ENCODE results near the gene THSD4.
"Not testable (repeated sequence)": the region's sequence is repeated elsewhere in the genome, so short reads cannot be mapped to it uniquely, and the experiment has no call there.

Gene THSD4

DNA sequence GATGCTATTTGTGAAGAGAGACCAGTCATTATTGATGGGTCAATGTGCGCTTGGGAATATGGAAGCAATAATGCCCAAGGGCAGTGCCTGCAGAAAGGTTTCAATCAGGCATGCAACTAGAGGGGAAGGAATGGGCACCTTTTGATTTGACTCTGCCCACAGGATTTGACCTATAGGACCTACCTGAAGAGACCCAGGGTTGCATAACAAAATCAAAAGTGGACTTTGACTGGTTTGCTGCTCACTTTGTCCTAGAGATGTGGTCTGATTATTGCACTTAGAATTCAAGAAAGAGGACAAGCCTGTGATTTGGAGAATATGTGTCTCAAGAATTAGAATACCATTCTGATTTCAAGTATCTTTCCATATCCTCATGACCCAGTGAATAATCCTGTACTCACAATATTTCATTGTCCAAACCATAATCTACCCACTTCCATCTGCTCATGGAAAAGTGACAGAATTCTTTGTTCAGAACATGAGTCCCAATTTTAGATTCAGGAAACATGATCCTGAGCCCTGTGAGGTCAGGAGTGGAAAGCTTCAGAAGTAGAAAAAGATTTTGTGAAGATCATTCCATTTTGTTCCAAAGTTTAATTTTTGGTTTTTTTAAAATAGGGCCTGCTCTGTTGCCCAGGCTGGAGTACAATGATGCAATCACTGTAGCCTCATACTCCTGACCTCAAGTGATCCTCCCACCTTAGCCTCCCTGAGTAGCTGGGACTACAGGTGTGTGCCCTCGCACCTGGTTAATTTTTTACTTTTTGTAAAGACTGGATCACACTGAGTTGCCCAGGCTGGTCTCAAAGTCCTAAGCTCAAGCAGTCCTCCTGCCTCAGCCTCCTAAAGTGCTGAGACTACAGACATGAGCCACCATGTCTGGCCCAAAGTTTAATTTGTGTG is 543.8 kb downstream of the THSD4 start:
- no peak for DNase-seq (ENCODE audit: low spot score)

DNA sequence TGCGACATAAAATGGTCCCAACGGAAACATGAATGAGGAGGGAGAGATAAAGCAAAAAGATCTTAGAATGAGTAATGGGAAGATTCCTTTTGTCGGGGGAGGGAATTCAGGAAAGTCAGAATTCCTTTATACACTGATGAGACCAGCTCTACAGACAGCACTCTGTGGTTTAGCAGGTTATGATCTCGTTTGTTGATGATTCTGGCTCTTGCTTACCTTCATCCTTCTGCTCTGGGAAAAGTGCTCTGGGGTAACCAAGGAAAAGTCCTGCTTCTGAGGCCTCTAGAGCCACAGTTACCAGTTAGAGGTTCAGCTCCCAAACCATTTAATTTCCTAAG is 544.4 kb downstream of the THSD4 start:
- DNase-seq (ENCODE audit: low spot score) = no peak

DNA sequence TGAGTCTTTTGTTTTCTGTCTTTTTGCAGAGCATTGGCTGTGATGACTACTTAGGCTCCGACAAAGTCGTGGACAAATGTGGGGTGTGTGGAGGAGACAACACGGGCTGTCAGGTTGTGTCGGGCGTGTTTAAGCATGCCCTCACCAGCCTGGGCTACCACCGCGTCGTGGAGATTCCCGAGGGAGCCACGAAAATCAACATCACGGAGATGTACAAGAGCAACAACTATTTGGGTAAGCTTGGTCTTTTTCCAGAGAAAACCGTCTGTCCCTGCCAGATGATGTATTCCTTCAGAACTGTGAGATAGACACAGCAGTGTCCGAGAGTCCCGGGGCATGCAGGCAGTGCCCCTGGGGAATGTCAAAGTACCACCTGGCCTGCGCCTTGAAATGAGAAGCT is 545.2 kb downstream of the THSD4 start:
- no peak for DNase-seq (ENCODE audit: low spot score)

DNA sequence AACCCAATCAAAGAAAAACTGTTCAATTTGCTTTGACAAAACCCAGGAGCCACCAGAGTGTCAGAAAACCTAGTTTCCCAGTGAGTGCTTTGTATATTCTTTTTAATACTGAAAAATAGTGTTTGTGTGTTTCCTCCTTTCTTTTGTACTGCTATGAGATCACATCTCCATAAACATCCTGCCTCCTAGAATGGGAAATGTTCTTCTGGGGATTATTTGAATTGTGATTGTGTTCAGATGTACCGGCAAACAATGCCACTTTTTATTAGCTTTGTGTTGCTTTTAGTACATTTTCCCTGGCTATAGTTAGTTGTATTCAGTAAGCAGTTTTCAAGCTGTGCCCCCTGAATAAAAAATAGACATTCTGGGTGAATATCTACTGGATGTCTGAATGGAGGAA is 547.0 kb downstream of the THSD4 start:
- no peak for DNase-seq (ENCODE audit: low spot score)

DNA sequence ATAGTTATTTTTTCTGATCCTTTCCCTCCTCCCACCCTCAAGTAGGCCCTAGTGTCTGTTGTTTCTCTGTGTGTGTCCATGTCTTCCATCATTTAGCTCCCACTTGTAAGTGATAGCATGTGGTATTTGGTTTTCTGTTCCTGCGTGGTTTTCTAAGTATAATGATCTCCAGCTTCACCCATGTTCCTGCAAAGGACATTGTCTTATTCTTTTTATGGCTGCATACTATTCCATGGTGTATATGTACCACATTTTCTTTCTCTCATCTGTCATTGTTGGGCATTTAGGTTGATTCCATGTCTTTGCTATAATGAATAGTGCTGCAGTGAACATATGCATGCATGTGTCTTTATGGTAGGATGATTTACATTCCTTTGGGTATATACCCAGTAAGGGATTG is 549.4 kb downstream of the THSD4 start:
- DNase-seq (ENCODE audit: low spot score) = no peak

DNA sequence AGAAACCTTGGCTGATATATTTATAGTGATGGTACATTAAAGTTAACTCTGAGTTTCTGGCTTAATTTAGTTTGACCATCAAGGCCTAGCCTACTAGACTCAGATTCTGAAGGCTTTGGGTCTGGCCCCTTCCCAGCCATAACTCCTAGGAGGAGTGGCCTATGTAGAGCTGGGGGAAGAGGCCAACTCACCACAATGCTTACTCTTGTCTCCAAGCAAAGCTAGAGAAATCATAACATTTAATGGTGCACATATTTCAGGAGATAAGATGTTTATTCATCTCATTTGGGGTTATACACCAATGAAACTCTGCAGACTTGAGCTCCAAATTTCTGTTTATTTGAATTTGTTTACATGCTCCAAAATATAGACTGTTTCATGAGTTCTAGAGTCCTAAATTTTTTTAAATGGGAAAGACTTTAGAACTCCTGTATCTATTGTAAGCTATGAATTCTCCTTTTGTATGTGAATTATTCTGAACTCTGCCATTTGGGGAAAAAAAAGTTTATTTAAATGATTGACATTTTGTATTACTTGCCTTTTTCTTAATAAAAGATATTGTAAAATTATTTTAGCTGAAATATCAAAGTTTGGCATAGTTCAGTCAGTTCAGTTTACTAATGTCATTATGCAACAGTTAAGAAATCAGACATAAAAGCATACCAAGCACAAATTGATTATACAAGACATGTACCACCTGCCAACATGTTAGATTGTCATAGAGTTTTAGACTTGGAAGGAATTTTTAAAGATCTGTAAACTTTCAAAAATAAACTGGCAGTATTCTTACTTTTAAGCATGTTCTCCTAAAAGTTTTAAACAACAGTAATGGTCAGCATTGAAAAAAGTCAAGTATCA is 551.7 kb downstream of the THSD4 start:
- no peak for DNase-seq (ENCODE audit: low spot score)

DNA sequence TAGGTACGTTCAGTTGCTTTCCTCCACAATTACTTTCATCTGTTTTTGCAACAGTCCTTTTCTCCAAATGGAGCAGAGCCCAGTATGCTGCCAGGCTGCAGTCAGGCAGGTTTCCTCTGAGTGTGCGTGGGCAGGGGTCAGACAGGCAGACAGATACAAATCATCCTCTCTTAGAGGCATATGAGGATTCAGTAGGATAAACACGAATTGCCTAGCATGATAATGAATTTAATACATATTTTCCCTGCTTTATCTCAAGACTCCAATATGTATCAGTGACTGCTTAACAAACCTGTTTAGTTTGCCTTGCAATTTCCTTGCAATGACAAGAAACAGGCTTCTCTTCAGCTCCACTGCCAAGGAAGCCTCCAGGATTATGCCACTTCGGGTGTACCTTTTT is 554.4 kb downstream of the THSD4 start:
- DNase-seq (ENCODE audit: low spot score) = no peak

DNA sequence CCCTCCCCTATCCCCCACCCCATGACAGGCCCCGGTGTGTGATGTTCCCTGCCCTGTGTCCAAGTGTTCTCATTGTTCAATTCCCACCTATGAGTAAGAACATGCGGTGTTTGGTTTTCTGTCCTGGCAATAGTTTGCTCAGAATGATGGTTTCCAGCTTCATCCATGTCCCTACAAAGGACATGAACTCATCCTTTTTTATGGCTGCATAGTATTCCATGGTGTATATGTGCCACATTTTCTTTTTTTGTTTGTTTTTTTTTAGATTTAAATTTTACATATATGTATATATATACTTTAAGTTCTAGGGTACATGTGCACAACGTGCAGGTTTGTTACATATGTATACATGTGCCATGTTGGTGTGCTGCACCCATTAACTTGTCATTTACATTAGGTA is 555.0 kb downstream of the THSD4 start:
- not testable (repeated sequence) for DNase-seq (ENCODE audit: low spot score)

DNA sequence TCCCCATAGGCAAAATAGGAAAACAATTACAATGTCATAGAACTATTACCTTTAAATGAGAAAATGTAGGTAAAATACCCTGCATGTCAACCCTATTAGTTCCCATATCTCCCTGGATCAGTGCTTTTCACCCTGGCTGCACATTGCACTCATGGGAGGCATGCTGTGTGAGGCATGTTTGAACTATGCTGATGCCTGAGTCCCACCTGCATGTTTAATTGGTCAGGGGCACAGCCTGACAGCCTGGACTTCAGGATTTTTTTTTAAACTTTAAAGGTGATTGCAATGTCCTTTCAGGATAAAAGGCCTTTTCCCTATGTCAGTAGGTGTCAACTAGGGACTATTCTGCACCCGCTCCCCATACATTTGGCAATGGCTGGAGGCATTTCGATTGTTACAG is 559.1 kb downstream of the THSD4 start:
- no peak for DNase-seq (ENCODE audit: low spot score)

DNA sequence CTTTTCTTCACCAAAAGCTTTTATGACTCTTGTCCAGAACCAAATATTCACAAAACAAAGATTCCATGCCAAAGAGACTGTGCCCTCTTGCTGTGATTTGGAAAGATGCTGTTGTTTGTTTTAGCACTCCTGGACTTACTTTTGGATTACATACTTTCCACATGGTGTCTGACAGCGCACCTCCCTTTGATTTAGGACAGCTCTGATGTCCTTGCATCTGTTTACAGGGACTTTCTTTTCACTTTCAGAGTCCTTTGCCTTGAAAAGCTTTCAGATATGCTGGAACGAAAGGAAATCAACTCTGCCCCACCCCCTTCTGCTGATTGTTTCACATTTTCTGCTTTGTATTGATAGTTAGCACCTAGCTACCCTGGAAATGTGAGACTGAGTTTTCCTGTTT is 562.1 kb downstream of the THSD4 start:
- no peak for DNase-seq (ENCODE audit: low spot score)

DNA sequence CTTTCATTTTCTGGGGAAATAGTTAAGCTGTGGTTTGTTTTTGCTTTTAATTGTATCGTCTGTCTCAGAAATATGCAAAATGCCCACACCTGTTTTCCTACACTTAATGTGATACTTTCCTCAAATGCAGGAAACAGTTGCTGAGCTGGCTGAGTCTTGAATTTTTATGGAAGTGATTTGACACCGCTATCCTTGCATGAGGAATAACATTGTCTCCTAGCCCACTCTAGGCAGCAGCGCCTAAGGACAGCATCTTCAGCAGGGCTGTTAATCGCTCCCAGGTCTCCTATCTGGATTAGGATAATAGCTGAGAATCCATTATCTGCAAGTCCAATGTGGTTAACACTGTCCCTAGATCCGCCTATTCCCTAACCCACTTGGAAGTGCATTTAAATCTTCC is 562.5 kb downstream of the THSD4 start:
- no peak for DNase-seq (ENCODE audit: low spot score)

DNA sequence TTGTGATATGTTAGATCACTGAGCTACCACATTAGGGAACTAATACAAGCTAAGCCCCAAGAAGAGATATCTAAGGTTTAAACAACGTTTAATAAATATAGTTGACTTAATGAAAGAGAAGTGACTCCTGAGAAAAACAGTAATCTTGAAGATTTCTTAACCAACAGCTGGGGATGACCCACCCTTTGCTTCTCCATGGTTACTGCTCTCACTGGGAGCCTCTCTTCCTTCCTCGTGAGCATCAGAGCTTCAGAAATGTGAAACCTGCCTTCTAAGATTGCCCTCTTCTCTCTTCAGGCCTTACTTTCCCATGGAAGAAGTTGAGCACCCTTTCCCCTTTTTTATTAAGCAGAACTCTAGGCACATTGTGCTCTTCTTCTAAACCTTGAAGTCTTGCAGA is 562.9 kb downstream of the THSD4 start:
- no peak for DNase-seq (ENCODE audit: low spot score)

DNA sequence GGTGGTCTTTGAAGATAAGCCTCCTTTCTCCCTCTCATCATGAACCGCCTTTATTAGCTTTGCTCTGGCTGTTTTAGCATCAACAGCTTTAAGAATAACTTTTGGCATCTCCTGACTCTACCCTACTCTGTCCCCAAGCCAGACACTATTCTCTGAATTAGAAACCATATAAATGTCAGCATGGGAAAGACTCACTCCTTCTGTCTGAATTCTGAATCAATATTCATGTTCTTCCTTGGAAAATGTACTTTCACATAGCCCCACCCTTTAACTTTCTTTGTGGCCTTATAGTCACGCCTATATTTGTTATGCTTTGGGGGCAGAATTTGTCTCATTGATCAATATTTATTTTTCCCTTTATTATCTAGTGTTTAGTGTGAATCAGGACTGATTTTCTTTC is 563.3 kb downstream of the THSD4 start:
- no peak for DNase-seq (ENCODE audit: low spot score)

DNA sequence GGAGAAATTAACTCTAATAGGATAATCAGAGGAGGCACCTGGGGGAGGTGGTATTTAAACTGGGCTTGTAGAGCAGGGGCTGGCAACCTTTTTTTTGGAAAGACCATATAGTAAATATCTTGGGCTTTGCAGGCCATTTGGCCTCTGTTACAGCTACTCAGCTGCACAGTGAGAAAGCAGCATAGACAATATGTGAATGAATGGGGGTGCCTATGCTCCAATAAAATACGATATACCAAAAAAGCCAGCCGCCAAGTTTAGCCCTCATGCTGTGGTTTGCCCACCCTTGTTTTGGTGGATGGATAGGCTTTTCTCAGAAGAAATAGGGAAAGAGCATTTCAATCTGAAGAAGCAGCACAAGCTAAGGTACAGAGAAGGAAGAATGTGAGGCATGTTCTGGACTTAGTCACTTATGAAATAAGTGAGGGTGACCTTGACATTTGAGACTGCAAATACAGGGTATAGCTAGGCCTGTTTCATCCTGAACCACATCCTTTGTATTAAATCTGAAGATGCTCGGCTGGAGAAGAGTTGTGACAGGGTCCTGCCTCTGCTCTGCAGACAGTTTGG is 564.0 kb downstream of the THSD4 start:
- no peak for DNase-seq (ENCODE audit: low spot score)

DNA sequence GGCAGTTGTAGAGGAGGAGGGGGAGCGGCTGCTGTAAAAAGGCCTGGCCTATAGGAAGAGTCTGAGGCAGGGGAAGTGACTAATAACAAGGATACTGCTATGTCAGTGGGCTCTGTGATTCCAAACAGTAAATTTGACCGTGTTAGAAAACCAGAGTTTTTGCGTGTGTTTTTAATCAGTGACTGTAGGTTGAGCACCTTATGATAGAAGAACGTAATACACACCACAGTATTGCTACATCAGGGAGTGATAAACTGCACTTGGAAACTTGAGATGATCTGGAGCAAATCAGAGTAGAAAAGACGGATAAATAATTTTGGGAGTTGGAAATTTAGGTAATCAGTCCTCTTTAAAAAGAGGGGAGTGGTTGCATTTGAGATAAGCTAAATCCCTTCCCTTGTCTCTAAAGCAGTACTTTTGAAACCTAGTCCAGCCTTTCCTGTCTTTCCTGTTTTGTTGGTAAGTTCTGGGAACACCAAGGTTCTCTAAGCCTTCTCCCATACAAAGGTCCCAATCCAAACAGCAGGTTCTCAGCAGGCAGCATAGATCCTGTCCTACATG is 564.6 kb downstream of the THSD4 start:
- DNase-seq (ENCODE audit: low spot score) = no peak

DNA sequence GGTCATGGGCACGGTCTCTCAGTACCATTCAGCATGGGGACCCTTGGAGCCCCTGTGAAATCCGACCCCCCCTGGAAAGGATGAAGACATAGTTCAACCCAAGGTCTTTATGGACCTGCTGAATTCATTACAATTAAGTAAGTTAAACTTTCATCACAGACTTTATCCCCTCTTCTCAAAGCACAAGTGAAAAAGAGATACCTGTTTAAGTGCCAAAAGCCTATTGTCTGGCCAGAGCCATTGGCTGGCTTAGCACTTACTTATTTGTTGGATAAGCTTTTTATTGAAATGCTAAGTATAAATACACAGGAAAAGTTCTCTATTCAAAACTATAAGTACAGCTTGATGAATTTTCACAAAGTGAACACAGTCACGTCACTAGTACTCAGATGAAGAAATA is 566.7 kb downstream of the THSD4 start:
- DNase-seq (ENCODE audit: low spot score) = no peak

DNA sequence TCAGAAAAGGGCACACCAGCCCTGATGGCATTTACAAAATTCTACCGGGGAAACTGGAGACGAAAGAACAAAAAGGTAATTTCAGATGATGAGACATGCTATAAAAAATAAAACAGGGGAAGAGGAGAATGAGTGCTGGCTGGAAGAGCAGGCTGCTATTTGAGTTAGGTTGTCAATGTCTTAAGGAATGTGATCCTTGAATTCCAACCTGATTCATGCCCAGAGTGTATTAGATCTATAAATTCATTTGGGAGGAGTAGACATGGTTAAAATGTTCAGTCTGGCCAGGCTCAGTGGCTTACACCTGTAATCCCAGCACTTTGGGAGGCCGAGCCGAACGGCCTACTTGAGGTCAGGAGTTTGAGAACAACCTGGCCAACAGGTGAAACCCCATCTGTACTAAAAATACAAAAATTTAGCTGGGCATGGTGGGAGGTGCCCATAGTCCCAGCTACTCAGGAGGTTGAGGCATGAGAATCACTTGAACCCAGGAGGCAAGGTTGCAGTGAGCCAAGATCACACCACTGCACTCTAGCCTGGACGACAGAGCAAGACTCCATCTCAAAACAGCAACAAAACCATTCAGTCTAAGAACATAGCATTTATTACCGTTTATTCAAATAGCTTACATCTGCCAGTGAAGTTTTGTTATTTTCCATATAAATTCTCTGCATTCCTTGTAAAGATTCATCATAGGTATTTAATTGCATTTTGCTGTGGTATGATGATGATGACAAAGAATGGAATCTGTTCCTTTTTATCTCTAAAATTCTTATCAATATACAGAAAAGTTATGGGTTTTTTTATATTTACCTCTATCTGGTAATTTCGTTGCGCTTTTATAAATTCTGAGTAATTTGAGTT is 568.4 kb downstream of the THSD4 start:
- DNase-seq (ENCODE audit: low spot score) = no peak

DNA sequence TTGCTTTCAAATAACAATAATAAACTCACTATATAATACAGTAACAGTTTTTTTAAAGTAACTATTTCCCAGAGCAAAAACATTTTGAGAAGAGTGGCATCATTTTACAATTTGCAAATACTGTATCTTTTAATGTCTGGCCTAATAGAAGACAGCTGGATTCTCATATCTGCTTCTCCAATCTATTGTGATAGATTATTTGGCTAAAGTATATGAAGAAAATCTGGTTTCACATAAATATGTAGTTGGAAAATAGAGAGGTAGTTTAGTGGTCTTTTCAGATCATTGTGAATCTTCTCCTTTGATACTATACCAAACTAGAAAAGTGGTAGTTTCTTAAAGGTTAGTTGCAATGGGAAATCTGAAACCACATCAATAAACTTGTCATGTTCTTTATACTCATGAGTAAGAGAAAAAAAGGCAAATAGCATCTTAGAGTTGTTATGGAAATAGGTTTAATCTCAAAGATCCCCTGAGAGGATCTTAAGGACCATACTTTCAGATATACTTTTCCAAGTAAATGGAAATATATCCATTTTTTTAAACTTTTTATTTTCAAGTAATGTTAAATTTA is 570.2 kb downstream of the THSD4 start:
- DNase-seq (ENCODE audit: low spot score) = no peak

DNA sequence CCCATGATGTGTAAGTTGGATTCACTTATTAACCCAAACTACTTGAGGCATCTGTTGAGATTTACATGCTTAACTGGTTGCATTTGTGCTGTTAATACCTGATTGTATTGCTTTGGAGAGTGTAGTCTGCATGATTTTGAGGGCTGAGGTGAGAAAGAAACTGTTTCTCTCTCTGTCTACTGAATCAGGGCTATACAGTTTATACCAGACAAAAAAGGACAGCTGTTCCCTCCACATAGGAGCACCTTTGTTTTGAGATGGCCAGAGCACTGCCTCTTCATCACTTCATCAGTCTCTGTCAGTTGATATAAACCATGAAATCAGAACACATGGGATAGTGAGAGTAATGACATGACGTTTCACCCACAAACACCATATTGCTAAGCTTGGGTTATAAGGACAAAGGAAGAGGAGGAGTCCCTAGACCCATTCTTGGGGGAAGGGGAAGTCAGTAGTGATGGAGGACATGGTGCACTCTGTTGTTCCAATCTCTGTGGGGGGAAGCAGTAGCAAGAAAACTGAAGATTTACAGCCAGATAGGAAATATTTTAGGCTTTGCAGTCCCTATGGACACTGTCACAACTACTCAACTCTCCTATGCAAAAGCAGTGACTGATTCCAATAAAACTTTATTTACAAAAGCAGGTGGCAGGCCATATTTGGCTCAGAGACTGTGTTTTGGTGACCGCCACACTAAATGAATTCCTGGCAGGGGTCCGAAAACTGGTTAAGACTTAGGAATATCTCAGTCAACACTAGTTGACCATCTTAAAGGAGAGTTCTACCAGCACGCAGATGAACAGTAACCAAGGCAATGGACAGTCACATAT is 571.2 kb downstream of the THSD4 start:
- no peak for DNase-seq (ENCODE audit: low spot score)

DNA sequence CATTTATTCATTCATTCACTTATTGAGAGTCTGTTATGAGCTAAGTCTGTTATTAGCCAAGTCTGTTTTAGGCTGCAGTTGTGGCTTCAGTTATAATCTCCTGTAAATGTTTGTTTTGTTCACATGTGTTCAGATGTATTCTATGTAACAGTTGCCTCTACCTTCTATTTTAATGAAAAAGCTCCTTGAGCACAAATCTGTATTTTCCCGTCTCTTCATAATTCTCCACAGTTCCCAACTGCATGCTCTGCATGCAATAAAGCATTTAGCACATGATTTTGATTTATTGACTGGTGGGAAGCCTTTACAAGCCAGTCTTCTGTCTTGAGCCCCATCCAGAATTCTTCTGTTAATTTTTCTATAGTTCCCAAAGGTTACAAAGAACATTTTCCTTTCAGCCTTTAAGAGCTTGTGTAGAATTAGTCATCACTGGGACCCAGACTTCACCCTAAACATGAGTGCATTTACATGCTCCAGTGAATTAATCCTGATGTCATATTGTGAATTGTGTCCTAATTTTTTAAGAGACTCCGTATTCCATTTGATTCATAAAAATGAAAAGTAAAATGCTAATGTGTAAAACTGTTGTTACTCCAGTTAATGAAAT is 572.7 kb downstream of the THSD4 start:
- no peak for DNase-seq (ENCODE audit: low spot score)

Measured in left forelimb (tissue), 1 donor.